Mesothelial cell of epicardium (in vitro differentiated cells): ENCODE data around the gene SEMA4C. TPM values are rescaled to one million over a fixed set of nuclear protein-coding genes. Genes with fewer than 3 reads are reported as not detected.
"Not testable (repeated sequence)": the region's sequence is repeated elsewhere in the genome, so short reads cannot be mapped to it uniquely, and the experiment has no call there.

ENCODE experiments used
- DNase-seq, 2 experiments: peaks; one replicate each; pipeline ENCODE4 v3.0.0; 2021; ENCODE audit warnings: low spot score in 2 of 2; ENCODE audit not compliant: unreplicated experiment in 2 of 2
- H3K27ac Mint-ChIP-seq: 2 replicates; pipeline ENCODE4 v1.8.0; 2021; ENCODE audit warnings: mixed read lengths
- H3K27me3 Mint-ChIP-seq: 2 replicates; pipeline ENCODE4 v1.8.0; 2021; ENCODE audit warnings: low read depth, mixed read lengths
- H3K36me3 Mint-ChIP-seq: 2 replicates; pipeline ENCODE4 v1.8.0; 2021; ENCODE audit warnings: mixed read lengths
- H3K4me1 Mint-ChIP-seq: 2 replicates; pipeline ENCODE4 v1.8.0; 2021; ENCODE audit warnings: mixed read lengths
- H3K4me3 Mint-ChIP-seq: 2 replicates; pipeline ENCODE4 v1.8.0; 2021; ENCODE audit warnings: mild to moderate bottlenecking, moderate library complexity, mixed read lengths
- H3K9me3 Mint-ChIP-seq: 2 replicates; pipeline ENCODE4 v1.8.0; 2021; ENCODE audit warnings: mixed read lengths
- total RNA-seq: library from RNA; stranded (reverse); gene quantifications from 3 replicates; pipeline ENCODE4 v1.2.1, GENCODE V29; 2021
- TF ChIP-seq, protein P1 (sequence below): fragments of 200-600 bp; sonication (generic); IDR thresholded peaks from one replicate; pipeline ENCODE4 v1.5.0; 2021; ENCODE audit warnings: antibody characterized with exemption; ENCODE audit not compliant: unreplicated experiment

Gene SEMA4C
- total RNA-seq, 1 donor from 2014 or later: 102 TPM

DNA sequence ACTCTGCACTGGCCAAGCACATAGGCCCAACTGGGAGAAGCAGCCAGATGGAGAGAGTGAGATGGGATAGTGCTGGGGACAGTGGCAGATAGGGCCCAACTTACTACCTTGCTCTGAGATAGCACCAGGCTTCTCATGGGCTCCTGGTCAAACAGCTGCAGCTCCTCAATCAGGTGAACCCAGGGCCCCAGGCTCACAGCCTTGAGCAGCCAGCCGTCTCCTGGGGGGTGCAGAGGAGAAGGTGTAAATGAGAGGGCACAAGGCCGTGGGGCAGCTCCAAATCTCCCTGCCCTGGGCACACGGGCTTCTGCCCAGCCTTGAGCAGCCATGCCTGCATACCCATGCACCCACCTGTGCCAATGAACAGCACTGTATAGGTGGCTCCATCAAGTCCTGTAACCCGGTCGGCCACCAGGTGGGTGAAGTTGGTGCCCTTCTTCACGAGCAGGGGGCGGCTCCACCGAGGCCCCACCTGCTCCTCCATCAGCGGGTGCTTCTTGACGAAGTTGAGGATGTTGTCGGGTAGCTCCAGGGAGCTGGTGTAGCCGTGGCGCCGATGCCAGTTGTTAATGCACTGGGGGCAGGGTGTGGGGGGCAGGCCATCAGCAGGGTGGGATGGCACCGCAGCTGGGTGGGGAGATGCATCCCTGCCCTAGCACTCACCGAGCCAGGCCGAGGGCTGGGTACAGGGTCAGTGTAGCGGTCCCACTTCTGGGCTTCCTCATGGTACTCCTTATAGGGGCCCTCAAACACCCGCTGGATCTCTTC is 6.1 kb downstream of the SEMA4C start:
- Mint-ChIP-seq H3K36me3 (peaks cover 19% of the 10 kb centered on the region), H3K27me3 (no peaks in the 10 kb centered on the region), H3K9me3 (no peaks in the 10 kb centered on the region), H3K4me1 (peaks cover 29% of the 10 kb centered on the region), H3K27ac (no peak overlapping the region), H3K4me3 (no peak overlapping the region)
- DNase-seq: no peak
- TF ChIP-seq, protein P1, sequence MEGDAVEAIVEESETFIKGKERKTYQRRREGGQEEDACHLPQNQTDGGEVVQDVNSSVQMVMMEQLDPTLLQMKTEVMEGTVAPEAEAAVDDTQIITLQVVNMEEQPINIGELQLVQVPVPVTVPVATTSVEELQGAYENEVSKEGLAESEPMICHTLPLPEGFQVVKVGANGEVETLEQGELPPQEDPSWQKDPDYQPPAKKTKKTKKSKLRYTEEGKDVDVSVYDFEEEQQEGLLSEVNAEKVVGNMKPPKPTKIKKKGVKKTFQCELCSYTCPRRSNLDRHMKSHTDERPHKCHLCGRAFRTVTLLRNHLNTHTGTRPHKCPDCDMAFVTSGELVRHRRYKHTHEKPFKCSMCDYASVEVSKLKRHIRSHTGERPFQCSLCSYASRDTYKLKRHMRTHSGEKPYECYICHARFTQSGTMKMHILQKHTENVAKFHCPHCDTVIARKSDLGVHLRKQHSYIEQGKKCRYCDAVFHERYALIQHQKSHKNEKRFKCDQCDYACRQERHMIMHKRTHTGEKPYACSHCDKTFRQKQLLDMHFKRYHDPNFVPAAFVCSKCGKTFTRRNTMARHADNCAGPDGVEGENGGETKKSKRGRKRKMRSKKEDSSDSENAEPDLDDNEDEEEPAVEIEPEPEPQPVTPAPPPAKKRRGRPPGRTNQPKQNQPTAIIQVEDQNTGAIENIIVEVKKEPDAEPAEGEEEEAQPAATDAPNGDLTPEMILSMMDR: no peak

DNA sequence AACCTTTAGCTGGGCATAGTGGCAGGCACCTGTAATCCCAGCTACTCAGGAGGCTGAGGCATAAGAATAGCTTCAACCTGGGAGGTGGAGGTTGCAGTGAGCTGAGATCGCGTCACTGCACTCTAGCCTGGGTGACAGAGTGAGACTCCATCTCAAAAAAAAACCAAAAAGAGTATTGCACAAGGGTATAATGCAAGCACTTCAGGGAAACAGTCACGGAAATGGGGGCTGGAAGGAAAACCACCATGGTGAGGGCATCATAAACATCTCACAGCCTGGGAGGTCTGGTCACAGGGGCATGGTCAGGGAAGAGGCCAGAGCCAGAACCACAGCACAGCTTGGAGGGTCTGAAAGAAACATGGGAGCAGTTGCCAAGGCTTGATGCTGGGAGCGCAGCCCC is 6.8 kb downstream of the SEMA4C start:
- H3K27me3 Mint-ChIP-seq, H3K27ac Mint-ChIP-seq, H3K4me3 Mint-ChIP-seq, DNase-seq, H3K9me3 Mint-ChIP-seq: not testable (repeated sequence)
- Mint-ChIP-seq H3K36me3 (peaks cover 19% of the 10 kb centered on the region), H3K4me1 (peaks cover 30% of the 10 kb centered on the region)

DNA sequence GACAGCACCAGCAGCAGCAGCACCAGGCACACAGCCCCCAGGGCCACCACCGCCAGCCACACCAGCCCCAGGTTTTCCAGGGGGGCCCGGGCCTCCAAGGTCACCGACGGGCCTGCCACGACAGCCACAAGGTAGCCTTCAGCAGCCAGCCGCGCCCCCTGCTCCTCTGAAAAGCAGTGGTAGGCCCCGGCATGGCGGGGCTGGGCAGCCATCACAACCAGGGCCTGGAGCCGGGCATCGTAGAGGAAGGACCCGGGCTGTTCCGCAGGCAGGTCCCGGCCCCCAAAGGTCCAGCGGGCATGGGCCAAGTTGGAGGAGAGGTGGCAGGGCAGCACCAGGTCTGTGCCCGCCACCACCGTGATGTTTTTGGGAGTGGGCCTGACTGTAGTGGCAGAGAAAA is 8.8 kb downstream of the SEMA4C start:
- TF ChIP-seq, protein P1: no peak
- Mint-ChIP-seq H3K9me3 (no peaks in the 10 kb centered on the region), H3K27me3 (no peaks in the 10 kb centered on the region), H3K4me1 (peaks cover 31% of the 10 kb centered on the region), H3K4me3 (no peak overlapping the region), H3K27ac (no peak overlapping the region), H3K36me3 (peaks cover 17% of the 10 kb centered on the region)
- no peak for DNase-seq

DNA sequence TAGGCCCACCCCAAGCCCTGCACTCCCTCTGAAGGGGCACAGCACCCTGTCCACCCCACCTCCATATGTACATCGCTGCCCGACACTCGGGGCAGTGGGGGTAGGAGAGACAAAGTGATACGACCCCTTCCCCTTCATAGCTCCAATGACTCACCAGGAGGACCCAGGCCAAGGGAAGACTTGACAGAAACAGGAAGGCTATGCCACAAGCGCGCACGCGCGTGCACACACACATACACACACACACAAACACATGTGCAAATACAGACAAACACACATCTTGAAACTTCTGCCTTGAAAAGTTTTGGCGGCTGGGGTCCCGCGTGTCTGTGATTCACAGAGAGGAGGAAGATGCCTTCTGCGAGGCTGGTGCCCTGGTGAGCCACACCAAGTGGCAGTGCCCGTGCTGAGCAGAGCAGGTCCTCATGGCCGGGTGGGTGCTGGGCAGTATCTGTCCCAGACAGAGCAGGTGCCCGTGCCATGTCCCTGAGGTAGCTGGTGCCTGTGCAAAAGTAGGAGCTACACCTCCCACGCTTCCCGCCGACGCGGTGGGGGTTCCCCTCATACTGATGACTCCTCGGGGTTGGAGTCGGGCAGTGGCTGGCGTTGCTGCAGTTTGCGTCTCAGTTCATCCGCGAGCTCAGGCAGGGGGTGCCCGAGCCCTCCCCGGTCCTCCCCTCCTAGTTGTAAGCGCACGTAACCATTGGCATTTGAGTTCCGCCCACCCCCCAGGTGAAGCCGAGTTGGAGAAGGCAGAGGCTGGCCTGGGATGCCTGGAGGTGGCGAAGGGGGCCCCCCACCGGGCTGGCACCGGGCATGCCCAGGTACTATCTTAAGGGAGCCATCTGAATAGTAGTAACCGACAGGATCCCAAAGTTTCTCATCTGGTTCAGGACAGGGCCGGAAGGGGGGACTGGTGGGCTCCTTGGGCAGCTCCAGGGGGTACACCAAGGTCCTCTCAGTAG is 9.5 kb downstream of the SEMA4C start:
- Mint-ChIP-seq H3K9me3 (no peaks in the 10 kb centered on the region), H3K36me3 (peaks cover 13% of the 10 kb centered on the region), H3K27me3 (no peaks in the 10 kb centered on the region), H3K4me1 (peaks cover 26% of the 10 kb centered on the region), H3K27ac (peak overlapping the region; percentile 66), H3K4me3 (no peak overlapping the region)
- TF ChIP-seq, protein P1: no peak
- DNase-seq: no peak

DNA sequence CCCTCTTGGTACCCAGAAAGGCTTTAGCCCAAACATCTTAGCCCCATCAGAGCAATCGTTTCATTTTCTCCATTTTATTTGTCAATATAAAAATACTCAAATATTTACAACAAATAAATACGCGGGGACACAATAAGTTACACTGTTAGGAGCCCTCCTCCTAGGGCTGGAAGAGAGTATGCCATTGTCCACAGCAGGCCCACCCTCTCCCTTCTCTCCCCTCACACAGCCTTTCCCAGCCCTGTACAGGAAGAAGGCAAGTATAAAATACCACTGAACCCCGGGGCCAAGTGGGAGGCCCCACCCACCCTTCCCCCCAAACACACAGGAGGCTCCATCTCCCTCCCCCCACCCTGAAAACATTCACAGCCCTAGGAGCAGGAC is 10.2 kb downstream of the SEMA4C start:
- Mint-ChIP-seq H3K9me3 (no peaks in the 10 kb centered on the region), H3K4me1 (peaks cover 31% of the 10 kb centered on the region), H3K27me3 (no peaks in the 10 kb centered on the region), H3K36me3 (peaks cover 13% of the 10 kb centered on the region), H3K4me3 (peak overlapping the region; percentile 81), H3K27ac (peak overlapping the region; percentile 88)
- DNase-seq: no peak
- TF ChIP-seq, protein P1: no peak
